ENCODE data around the gene CEBPE.

- TF ChIP-seq CTCF (IDR thresholded peaks at IDR 0.05) (no peak), POLR2A (IDR thresholded peaks at IDR 0.05) (no peak), POLR2AphosphoS5 (IDR thresholded peaks at IDR 0.05) (peak in 2 of 4 donors; percentile 18 to 27)
Measured at GRCh38 chr14:23148591-23149249, 29.7 kb upstream of the CEBPE start.

Data from sigmoid colon (tissue), 4 donors.